ENCODE measurements around the gene HTT-AS.

Gene HTT-AS

DNA sequence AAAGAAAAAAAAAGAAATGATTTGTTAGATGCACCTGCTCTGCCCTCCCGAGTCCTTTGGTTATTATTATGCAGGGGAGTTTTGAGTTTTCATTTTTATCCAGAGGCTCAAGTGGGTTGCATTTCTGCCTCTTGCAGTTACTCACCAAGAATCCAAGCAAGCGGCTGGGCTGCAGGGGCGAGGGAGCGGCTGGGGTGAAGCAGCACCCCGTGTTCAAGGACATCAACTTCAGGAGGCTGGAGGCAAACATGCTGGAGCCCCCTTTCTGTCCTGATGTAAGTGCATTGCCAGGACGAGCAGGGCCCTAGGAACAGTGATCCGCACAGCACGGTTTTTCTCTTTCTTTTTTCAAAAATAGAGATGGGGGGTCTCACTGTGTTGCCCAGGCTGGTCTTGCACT is 39.1 kb downstream of the HTT-AS start:
- no peak overlapping the region for H3K27ac ChIP-seq
- TF ChIP-seq ZFX (IDR thresholded peaks at IDR 0.05; ENCODE audit: borderline replicate concordance), result no peak
- TF ChIP-seq, protein P1, sequence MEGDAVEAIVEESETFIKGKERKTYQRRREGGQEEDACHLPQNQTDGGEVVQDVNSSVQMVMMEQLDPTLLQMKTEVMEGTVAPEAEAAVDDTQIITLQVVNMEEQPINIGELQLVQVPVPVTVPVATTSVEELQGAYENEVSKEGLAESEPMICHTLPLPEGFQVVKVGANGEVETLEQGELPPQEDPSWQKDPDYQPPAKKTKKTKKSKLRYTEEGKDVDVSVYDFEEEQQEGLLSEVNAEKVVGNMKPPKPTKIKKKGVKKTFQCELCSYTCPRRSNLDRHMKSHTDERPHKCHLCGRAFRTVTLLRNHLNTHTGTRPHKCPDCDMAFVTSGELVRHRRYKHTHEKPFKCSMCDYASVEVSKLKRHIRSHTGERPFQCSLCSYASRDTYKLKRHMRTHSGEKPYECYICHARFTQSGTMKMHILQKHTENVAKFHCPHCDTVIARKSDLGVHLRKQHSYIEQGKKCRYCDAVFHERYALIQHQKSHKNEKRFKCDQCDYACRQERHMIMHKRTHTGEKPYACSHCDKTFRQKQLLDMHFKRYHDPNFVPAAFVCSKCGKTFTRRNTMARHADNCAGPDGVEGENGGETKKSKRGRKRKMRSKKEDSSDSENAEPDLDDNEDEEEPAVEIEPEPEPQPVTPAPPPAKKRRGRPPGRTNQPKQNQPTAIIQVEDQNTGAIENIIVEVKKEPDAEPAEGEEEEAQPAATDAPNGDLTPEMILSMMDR (IDR thresholded peaks at IDR 0.05), result no peak

DNA sequence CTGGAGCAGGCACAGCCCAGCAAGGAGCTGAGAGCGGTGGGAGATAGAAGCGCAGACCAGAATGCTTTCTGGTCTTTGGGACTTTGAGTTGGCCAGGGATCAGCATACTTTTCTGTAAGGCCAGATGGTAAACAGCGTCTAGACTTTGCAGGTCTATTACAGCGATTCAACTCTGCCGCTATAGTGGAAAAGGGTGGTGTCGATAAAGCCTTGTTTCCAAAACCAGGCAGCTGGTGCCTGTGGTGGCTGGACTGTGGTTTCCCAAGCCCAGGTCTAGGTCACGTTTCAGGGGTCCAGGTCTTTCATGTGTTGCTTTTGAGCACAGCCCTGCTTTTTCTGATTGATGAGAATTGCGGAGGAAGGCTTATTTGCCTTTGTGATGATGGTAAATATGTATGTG is 40.1 kb downstream of the HTT-AS start:
- H3K27ac ChIP-seq, result no peak overlapping the region
- no peak for TF ChIP-seq ZFX (IDR thresholded peaks at IDR 0.05; ENCODE audit: borderline replicate concordance)
- TF ChIP-seq, protein P1 (IDR thresholded peaks at IDR 0.05), result no peak

DNA sequence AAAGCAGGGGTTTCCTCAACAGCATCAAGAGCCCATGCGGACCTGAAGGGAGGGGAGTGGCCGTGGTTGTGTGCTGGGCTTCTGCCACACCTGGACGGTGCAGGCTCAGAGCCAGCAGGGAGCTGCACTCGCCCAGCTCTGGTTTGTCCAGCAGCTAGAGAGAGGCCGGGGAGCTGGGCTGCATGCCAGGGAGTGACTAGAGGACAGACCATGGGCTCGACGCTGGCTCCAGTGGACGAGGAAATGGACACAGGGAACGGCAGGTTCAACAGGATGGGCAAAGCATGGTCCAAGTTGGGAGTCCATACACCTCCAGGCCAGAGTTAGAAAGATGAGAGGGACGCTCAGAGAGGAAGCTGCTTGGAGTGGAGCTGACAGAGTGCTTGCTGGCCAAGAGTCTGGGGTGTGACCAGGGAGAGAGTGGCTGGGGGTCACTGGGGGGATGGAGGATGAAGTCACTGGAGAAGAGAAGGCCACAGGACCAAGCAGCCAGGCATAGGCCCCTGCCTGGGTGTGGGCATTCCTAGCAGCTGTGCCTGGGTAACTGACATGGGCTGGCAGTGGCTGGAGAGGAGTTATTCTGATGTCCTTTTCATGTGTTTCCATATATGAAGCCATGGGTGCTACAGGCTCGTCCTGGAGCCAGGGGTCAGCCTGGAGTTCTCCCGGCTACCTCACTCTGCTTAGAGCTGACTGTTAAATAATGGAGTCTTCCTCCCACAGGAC is 42.8 kb downstream of the HTT-AS start:
- TF ChIP-seq, protein P1 (IDR thresholded peaks at IDR 0.05), result no peak
- TF ChIP-seq ZFX (IDR thresholded peaks at IDR 0.05; ENCODE audit: borderline replicate concordance), result no peak
- H3K27ac ChIP-seq, result no peak overlapping the region

DNA sequence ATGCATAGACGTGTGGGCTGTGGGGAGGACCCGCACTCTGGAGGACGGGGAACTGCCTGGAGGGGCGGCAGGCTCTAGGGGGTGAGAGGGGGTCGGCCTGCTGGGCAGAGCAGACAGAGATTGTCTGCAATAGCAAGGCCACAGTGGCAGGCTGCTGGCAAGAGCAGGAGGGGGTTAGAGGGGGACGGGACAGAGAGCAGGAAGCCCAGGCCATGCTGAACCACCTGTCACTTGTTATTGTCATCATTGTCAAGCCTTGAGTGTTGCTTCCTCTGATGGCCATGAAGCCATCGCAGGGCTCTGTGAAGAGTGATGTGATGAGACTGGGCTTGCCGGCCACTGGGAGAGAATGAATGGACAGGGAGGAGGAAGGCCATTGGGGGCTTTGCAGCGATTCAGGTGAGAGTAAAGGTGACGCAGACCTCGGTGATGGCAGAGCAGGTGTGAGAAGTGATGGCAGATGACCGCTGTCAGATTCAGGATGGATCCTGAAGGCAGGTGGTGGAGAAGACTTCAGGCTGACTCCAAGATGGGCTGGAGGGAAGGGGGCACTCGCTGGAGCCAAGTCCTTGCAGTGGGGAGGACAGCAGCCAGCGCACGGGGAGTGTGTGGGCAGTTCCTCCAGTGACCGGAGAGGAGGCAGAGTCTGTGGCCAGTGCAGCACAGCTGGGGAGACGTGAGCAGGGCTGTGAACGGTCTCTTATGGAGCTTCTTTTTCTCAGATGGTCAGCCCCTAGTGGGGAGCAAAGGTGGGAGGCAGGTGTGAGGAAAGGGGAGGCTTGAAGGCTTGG is 43.6 kb downstream of the HTT-AS start:
- TF ChIP-seq ZFX (IDR thresholded peaks at IDR 0.05; ENCODE audit: borderline replicate concordance), result no peak
- TF ChIP-seq, protein P1 (IDR thresholded peaks at IDR 0.05), result no peak
- H3K27ac ChIP-seq, result no peak overlapping the region

DNA sequence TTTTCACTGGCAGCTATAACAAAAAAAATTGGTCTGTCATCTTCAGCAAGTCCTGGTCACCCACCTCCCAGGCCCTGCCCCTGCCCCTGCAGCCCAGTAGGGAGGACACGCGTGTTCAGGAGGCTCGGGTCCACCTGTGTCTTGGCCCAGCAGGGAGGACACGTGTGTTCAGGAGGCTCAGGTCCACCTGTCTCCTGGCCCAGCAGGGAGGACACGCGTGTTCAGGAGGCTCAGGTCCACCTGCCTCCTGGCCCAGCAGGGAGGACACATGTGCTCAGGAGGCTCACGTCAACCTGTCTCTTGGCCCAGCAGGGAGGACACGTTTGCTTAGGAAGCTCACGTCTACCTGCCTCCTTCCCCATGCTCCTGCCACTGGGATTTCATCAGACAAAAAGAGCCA is 44.9 kb downstream of the HTT-AS start:
- no peak overlapping the region for H3K27ac ChIP-seq
- TF ChIP-seq, protein P1 (IDR thresholded peaks at IDR 0.05), result no peak
- no peak for TF ChIP-seq ZFX (IDR thresholded peaks at IDR 0.05; ENCODE audit: borderline replicate concordance)

DNA sequence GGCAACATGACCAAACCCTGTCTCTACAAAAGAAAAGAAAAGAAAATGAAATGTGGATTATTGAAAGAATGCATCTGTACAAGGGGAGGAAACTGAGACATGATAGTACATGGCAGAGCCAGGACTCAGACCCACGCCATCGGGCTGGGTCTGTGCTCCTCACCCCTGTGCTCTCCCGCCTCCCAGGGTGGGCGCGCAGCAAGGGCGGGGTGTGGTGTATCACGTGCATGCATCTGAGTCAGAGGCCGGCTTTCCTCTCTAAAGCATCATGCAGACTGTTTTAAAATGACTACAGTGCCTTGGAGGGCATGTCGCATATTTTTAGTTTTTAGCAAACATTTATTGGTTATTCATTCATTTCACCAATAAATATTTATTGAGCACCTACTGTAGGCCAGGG is 47.8 kb downstream of the HTT-AS start:
- H3K27ac ChIP-seq, result no peak overlapping the region
- TF ChIP-seq ZFX (IDR thresholded peaks at IDR 0.05; ENCODE audit: borderline replicate concordance), result no peak
- TF ChIP-seq, protein P1 (IDR thresholded peaks at IDR 0.05), result no peak

DNA sequence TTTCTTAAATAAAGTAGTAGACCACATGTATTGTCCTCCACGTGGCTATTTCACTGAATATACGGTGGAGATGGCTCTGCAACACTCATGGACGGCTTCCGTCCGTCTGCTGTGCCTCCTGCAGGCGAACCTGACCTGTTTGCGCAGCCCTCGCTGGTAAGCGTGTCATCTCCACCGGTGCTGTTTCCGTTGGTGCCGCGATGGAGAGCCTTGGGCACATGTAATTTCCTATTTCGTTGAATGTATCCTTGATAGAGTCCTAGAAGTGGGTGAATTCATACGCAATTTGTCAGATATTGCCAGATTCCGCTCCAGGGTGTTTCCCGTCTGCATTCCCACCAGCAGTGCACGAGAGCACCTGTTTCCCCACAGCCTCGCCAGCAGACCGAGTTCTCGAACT is 48.5 kb downstream of the HTT-AS start:
- TF ChIP-seq, protein P1 (IDR thresholded peaks at IDR 0.05), result no peak
- no peak for TF ChIP-seq ZFX (IDR thresholded peaks at IDR 0.05; ENCODE audit: borderline replicate concordance)
- H3K27ac ChIP-seq, result no peak overlapping the region
